MM.1S (cell line): Measurements from ENCODE around the gene PLSCR1.

Experiments used
- DNase-seq: peaks from one replicate; pipeline ENCODE4 v3.0.0-alpha.2; 2015
- H2AFZ ChIP-seq: fragments of 300-600 bp; sonication (generic); 2 replicates; pipeline ENCODE4 v1.6.0; 2016; ENCODE audit warnings: antibody characterized with exemption, low read length
- H3F3A ChIP-seq: fragments of 300-600 bp; sonication (generic); 2 replicates; pipeline ENCODE4 v1.6.1; 2016; ENCODE audit warnings: mild to moderate bottlenecking, antibody characterized with exemption, low read length, moderate library complexity, mixed read lengths; ENCODE audit not compliant: insufficient read depth
- H3K27ac ChIP-seq: fragments of 300-600 bp; sonication (generic); 2 replicates; pipeline ENCODE4 v1.5.1; 2016; ENCODE audit warnings: mild to moderate bottlenecking, low read length
- H3K27me3 ChIP-seq: fragments of 300-600 bp; sonication (generic); replicated peaks from 2 replicates; pipeline ENCODE4 v1.6.0; 2016; ENCODE audit warnings: low read length; ENCODE audit not compliant: insufficient read depth
- H3K36me3 ChIP-seq: fragments of 300-600 bp; sonication (generic); replicated peaks from 2 replicates; pipeline ENCODE4 v1.6.1; 2016; ENCODE audit warnings: mild to moderate bottlenecking, low read length, mixed read lengths; ENCODE audit not compliant: insufficient read depth
- H3K4me1 ChIP-seq: fragments of 300-600 bp; sonication (generic); 2 replicates; pipeline ENCODE4 v1.6.1; 2016; ENCODE audit warnings: low read length, mixed read lengths
- H3K4me2 ChIP-seq: fragments of 300-600 bp; sonication (generic); 2 replicates; pipeline ENCODE4 v1.6.0; 2016; ENCODE audit warnings: low read depth, low read length
- H3K4me3 ChIP-seq: fragments of 300-600 bp; sonication (generic); 2 replicates; pipeline ENCODE4 v1.5.1; 2016; ENCODE audit warnings: low read length, mixed read lengths
- H3K79me2 ChIP-seq: fragments of 300-600 bp; sonication (generic); 2 replicates; pipeline ENCODE4 v1.6.1; 2016; ENCODE audit warnings: mixed run types, low read length, mixed read lengths
- H3K9ac ChIP-seq: fragments of 300-600 bp; sonication (generic); 2 replicates; pipeline ENCODE4 v1.6.1; 2016; ENCODE audit warnings: low read length, mixed read lengths
- H3K9me2 ChIP-seq: fragments of 300-600 bp; sonication (generic); replicated peaks from 2 replicates; pipeline ENCODE4 v1.6.1; 2016; ENCODE audit warnings: mild to moderate bottlenecking, low read length, mixed read lengths; ENCODE audit not compliant: insufficient read depth
- H3K9me3 ChIP-seq: fragments of 300-600 bp; sonication (generic); replicated peaks from 2 replicates; pipeline ENCODE4 v1.6.1; 2016; ENCODE audit warnings: mild to moderate bottlenecking, low read length, mixed read lengths; ENCODE audit not compliant: insufficient read depth
- H4K20me1 ChIP-seq: fragments of 300-600 bp; sonication (generic); 2 replicates; pipeline ENCODE4 v1.6.1; 2016; ENCODE audit warnings: mild to moderate bottlenecking, low read length, moderate library complexity, mixed read lengths; ENCODE audit not compliant: insufficient read depth
- CTCF ChIP-seq: fragments of 300-600 bp; sonication (generic); IDR thresholded peaks from 2 replicates; pipeline ENCODE4 v1.5.1; 2016; ENCODE audit warnings: antibody characterized with exemption, low read length, mixed read lengths
- EZH2 ChIP-seq: fragments of 300-600 bp; sonication (generic); optimal IDR thresholded peaks from 2 replicates; pipeline ENCODE3; 2017; ENCODE audit warnings: low read depth, mild to moderate bottlenecking, antibody characterized with exemption, low read length, mixed read lengths
- EZH2phosphoT487 ChIP-seq: fragments of 300-600 bp; sonication (generic); IDR thresholded peaks from 2 replicates; pipeline ENCODE4 v1.6.1; 2018; ENCODE audit warnings: antibody characterized with exemption, low read length

The PLSCR1 gene

GRCh38 chr3:146493761-146494160, 50.6 kb downstream of the PLSCR1 start:
- Histone ChIP-seq H4K20me1 (no peaks in the 10 kb centered on the region), H3K4me3 (no peak overlapping the region), H3F3A (no peaks in the 10 kb centered on the region), H2AFZ (no peak overlapping the region), H3K79me2 (no peaks in the 10 kb centered on the region), H3K9ac (no peak overlapping the region), H3K27ac (no peak overlapping the region), H3K9me3 (no peaks in the 10 kb centered on the region), H3K36me3 (no peaks in the 10 kb centered on the region), H3K4me1 (no peaks in the 10 kb centered on the region), H3K27me3 (no peaks in the 10 kb centered on the region), H3K4me2 (no peak overlapping the region), H3K9me2 (no peaks in the 10 kb centered on the region)
- TF ChIP-seq EZH2: no peak
- TF ChIP-seq CTCF: no peak
- TF ChIP-seq EZH2phosphoT487: no peak
- DNase-seq: no peak

- H4K20me1 ChIP-seq: no peaks in the 10 kb centered on the region
- H3K4me1 ChIP-seq: no peaks in the 10 kb centered on the region
- no peaks in the 10 kb centered on the region for H3K79me2 ChIP-seq
- DNase-seq: no peak
- H3K9me3 ChIP-seq: no peaks in the 10 kb centered on the region
- no peak overlapping the region for H3K27ac ChIP-seq
- H3K9me2 ChIP-seq: no peaks in the 10 kb centered on the region
- no peak overlapping the region for H2AFZ ChIP-seq
- H3K36me3 ChIP-seq: no peaks in the 10 kb centered on the region
- TF ChIP-seq EZH2phosphoT487 (no peak), CTCF (no peak), EZH2 (no peak)
- no peak overlapping the region for H3K9ac ChIP-seq
- H3F3A ChIP-seq: no peaks in the 10 kb centered on the region
- H3K27me3 ChIP-seq: no peaks in the 10 kb centered on the region
- no peak overlapping the region for H3K4me3 ChIP-seq
- no peak overlapping the region for H3K4me2 ChIP-seq
Observed at GRCh38 chr3:146493221-146493620, 51.2 kb downstream of the PLSCR1 start.

GRCh38 chr3:146491303-146491702, 53.1 kb downstream of the PLSCR1 start:
- no peak overlapping the region for H3K27ac ChIP-seq
- no peaks in the 10 kb centered on the region for H3F3A ChIP-seq
- H3K36me3 ChIP-seq: no peaks in the 10 kb centered on the region
- DNase-seq: no peak
- H3K4me3 ChIP-seq: no peak overlapping the region
- H3K9me3 ChIP-seq: no peaks in the 10 kb centered on the region
- no peak for TF ChIP-seq CTCF
- TF ChIP-seq EZH2: no peak
- TF ChIP-seq EZH2phosphoT487: no peak
- no peak overlapping the region for H3K4me2 ChIP-seq
- no peak overlapping the region for H2AFZ ChIP-seq
- H3K4me1 ChIP-seq: no peaks in the 10 kb centered on the region
- no peaks in the 10 kb centered on the region for H3K9me2 ChIP-seq
- H3K79me2 ChIP-seq: no peaks in the 10 kb centered on the region
- no peaks in the 10 kb centered on the region for H3K27me3 ChIP-seq
- H3K9ac ChIP-seq: no peak overlapping the region
- H4K20me1 ChIP-seq: no peaks in the 10 kb centered on the region
